ENCODE data around the gene CBR3.

Gene CBR3

DNA sequence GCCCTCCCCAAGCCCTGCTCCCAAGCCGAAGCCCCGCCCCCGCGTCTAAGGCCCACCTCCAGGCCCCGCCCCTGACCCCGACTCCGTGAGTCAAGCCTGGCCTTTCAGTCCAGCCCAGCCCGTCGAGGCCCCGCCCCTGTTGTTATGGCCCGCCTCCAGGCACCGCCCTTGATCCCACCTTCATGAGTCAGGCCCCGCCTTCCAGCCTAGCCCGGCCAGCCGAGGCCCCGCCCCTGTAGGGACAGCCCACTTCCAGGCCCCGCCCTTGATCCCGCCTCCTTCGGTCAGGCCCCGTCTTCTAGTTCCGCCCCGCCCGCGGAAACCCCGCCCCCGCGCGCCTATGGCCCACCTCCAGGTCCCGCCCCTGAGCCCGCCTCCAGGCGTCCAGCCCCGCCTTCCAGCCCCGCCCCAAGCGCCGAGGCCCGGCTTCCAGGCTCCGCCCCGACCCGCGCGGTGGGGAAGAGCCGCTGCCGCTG, 21.5 kb downstream of the CBR3 start:
- DNase-seq, result peak; percentile 95 to 100 (median 99)

DNA sequence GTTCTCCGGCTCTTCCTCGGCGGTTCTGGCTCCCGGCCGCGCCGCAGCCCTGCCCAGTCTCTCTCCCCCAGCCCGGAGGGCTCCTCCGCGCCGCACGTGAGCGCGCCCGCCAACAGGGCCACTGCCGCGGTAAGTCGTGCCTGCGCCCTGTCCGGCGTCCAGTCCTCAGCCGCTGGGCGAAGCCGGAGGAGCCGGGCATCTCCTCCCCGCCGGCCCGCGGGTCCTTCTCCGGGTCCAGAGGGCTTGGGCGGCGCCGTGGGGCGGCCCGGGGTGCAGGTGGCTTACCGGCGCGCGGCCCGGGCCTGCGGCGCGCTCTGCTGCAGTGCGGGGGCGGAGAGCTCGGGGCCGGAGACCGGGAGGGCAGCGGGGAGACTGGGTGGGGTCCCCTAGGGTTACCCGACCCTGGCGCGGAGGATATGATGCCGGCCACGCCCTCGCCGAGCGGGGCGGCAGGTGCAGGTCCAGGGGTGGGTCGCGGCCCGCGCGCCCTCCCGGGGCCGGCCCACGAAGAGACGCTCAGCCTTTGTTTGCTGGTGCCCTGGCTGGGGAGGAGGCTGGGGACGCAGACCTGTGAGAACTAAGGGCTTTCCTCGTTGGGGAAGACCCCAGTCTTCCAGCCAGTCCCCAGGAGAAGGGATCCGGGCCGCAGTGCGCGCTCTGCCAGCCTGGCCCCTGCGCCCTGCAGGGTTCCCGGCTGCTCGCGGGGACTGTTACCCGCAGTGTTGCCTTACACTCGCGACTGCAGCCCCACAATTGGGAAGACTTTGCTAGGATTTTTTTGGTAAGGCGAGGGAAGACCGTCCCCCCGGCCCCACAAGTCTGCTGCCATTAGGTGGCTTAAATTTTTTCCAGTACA, 22.2 kb downstream of the CBR3 start, which contains the start of gene DOP1B:
Gene DOP1B, plus strand, starts transcription at position 10 of the 856 bp plus-strand sequence. CDS start 7,910 bp downstream, outside the sequence.
- peak in 3 of 14 donors; percentile 17 to 57 (median 44) for DNase-seq

GRCh38 chr21:36159356-36159921, 24.6 kb downstream of the CBR3 start:
- no peak for DNase-seq

DNA sequence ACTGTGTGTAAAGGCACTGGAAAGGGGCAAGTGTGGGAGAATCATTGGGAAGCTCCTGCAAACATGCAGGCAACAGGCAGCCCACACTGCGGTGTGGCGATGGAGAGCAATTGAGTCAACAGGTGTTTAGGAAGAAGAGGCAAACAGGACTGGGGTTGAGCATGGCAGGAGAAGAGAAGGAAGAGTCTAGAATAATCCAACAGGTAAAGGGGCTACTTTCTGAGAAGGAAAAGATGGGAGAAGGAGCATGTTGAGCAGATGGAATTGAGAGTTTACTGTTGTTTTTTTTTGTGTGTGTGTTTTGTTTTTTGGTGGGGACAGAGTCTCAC, 25.9 kb downstream of the CBR3 start:
- DNase-seq, result no peak

GRCh38 chr21:36162631-36163030, 27.8 kb downstream of the CBR3 start:
- no peak for DNase-seq

DNA sequence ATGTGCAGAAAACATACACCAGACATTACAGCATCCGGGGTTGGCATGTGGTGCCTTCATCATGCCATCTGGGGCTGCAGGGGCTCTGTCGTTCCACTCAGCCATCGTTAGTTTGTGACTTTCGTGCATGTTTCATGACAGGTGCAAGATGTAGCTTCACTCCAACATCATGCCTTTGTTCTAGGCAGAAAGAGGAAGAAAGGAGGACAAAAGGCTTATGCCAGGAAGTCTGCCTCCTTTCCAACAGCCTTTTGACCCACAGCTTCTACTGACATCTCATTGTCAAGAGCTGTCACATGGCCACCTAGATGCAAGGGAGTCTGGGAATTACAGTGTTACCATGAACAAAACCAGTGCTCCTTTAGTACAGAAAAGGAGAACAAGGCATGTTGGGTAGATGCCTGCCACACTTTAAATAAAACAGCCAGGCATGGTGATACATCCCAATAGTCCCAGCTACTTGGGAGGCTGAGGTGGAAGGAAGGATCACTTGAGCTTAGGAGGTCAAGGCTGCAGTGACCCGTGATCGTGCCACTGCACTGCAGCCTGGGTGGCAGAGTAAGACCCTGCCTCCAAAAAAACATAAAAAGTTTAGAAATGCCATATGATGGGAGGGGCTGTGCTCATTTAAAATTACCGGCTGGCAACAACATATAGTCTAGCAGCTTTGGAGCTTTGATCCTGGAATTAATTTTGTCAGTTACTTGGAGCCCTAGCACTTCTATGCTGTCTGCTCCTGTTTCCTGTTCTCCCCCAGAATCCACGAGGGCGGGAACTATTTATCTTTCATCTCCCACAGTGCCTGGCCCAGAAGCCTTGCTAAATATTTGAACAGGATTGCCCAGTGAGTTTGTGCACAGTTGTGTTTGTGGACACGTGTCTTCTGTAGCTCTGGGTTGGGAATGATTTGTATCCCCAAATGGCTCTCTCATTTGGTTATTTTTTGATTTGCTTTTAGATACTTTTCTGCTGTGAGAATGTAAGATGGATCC, 29.2 kb downstream of the CBR3 start:
- DNase-seq, result peak in 1 of 14 donors; percentile 50

DNA sequence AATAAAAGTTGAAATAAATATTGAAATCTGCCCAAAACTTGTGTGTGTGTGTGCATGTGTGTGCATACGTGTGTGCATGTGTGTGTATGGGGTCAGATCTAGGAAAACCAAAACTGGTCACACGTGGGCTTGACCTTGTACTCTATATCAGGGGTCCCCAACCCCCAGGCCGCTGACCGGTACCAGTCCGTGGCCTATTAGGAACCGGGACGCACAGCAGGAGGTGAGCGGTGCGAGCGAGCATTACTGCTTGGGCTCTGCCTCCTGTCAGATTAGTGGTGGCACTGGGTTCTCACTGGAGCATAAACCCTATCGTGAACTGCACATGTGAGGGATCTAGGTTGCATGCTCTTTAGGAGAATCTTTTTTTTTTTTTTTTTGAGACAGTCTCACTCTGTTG, 30.5 kb downstream of the CBR3 start:
- no peak for DNase-seq

DNA sequence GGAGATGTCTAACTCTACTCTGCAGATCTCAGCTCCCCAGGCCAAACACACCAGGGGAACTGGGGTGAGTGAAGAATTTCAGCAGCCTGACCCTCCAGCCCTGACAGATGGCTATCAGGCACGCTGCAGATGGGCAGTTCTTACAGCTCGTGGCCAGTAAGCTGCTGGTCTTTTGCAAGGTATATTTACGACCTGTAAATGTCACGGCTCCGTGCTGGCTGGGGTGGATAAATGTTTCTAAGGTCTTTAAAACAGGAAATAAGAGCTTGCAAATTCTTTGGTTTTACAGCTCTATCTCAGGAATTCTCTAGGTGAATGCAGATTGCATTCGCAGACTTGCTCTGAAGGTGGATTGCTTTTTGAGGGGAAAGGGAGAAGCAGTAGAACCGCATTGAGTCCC, 31.8 kb downstream of the CBR3 start:
- peak in 1 of 14 donors; percentile 83 for DNase-seq

DNA sequence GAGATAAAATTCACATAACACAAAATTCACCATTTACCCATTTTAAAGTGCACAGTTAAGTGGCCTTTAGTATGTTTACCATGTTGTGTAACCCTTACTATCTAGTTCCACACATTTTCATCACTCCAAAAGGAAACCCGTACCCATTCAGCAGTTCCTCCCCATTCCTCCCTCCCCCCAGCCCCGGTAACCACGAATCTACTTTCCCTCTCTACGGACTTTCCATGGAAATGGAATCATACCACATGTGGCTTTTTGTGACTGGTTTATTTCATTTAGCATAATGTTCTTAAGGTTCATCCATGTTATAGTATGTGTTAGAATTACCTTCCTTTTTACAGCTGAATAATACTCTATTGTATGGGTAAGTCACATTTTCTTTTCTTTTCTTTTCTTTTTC, 32.7 kb downstream of the CBR3 start:
- DNase-seq, result no peak

DNA sequence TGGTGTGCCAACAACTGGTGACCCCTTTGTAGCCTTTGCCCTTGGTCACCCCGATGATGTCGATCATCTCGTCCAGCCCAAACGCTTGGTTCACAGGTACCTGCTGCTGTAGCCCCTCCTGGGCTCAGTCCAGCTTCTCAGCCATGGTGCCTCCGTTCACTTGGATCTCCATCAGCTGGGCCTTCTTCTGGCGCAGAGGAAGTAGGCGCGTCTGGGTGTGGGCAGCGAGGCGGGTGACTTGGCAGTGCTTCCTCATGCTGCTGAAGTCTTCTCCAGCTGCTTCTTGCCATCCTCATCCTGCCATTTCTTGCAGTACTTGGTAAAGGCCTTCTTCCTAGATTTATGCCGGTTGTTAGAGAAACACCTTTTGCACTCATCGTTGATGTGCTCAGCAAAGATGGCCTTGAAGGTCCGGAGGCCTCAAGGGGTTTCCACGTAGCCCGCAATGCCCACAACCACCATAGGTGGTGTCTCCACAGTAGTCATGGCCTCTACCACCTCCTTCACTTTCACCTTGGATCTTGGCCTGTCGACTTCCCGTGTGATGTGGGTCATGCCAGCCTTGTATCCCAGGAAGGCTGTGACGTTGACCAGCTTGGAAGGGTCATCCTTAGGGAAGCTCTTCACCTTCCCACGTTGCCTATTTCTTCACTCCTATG, 34.7 kb downstream of the CBR3 start:
- peak in 1 of 14 donors; percentile 3 for DNase-seq

- DNase-seq, result no peak
Measured at GRCh38 chr21:36170823-36171222, 35.9 kb downstream of the CBR3 start.

DNA sequence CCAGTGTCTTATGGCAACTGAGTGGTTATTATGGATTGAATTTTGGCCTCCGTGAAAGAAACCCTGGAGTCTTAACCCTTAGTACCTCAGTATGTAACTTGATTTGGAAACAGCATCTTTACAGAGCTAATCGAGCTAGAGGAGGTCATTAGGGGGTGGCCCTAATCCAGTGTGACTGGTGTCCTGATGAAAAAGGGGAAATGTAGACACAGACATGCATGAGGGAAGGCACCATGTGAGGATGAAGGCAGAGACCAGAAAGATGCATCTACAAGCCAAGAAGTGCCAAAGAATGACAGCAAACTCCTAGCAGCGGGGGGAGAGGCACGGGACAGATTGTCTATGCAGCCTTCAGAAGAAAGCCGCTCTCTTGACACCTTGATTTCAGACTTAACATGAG, 36.5 kb downstream of the CBR3 start:
- peak in 1 of 14 donors; percentile 56 for DNase-seq

DNA sequence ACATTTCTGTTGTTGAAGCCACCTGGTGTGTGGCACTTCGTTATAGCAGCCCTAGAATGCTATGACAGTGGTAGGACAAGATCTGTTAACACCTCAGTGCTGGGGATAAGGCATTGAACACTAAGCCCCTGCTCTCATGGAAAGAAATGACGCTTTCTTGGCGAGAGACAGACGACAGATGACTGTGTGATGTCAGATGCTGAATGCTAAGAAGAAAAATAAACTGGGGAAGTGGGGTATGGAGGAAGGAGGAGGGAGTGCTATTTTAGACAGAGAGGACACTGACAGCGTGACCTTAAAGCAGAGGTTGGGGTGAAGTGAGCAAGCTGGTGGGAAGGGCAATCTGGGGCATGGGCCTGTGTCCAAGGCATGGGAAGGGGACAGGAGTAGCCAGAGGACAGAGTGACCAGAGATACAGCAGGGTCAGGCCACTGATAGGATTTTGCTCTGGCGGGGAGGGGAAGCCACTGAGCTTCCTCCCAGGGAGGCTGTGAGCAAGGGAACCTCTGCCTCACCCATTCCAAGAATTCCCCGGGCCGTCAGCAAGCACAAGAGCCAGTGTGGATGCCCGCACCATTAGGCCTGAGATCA, 37.0 kb downstream of the CBR3 start:
- DNase-seq, result peak in 2 of 14 donors; percentile 21 to 56

- no peak for DNase-seq
Measured at GRCh38 chr21:36174780-36175179, 39.9 kb downstream of the CBR3 start.

DNA sequence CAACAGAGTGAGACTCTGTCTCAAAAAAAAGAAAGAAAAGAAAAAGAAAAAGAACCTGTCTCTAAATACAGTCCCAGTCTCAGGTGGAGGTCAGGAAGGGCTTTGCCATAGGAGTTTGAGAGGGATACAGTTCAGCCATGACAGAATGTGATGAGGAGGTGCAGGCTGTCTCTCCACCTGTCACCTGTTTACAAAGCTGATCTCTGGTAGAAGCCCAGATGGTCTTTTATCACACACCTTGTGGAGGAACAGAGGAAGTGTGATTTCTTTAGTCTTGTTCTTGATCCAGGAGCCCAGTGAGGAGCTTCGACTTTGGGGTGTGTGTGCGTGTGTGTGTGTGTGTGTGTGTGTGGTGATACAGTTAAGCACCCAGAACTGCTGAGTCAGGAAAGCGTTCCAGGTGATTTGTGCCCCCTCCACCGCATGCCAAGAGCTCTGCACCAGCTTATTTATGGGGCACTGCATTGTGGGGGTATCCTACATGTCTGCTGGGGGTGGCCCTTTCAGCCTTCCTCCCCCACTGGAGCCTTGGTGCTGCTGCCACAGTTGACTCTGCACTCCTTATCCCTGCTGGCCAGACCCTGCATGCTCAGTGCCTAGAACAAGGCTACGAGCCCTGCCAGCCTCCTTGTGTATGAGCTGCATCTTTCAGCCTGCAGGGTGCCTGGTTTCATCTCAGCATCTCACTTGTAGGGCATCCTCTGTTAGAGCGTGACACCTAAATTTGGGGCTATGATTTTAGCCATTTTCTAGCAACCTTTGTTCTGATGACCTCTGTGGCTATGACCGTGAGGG, 41.1 kb downstream of the CBR3 start:
- peak in 1 of 14 donors; percentile 87 for DNase-seq

DNA sequence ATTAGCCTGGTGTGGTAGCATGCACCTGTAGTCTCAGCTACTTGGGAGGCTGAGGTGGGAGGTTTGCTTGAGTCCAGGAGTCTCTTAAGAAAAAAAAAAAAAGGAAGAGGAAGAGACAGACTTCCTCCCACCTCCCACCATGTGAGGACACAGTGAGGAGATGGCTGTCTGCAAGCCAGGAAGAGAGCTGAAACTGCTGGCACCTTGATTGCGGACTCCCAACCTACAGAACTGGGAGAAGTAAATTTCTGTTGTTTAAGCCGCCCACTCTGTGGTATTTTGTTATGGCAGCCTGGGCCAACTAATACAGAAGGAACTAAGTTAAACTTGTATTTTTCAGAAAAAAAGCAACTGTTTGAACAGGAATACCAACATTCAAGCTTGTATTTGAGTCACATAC, 43.5 kb downstream of the CBR3 start:
- DNase-seq, result no peak

- no peak for DNase-seq
Measured at GRCh38 chr21:36179145-36179544, 44.3 kb downstream of the CBR3 start.

DNA sequence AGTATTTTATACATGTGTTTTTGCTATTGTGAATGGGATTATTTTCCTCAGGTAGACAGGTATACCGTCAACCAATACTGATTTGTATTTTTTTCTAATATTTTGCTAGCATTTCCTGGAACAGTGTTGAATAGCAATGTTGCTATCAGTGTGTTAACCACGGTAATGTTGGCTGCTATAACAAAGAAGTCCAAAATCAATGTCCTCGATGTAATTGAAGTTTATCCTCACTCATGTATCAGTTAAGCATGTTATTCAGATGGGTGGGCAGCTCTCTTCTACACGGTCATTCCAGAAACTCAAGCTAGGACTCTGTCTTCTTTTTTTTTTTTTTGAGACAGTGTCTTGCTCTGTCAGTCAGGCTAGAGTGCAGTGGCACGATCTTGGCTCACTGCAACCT, 46.1 kb downstream of the CBR3 start:
- DNase-seq, result no peak

- DNase-seq, result peak in 1 of 14 donors; percentile 56
Measured at GRCh38 chr21:36183144-36183795, 48.4 kb downstream of the CBR3 start.

DNA sequence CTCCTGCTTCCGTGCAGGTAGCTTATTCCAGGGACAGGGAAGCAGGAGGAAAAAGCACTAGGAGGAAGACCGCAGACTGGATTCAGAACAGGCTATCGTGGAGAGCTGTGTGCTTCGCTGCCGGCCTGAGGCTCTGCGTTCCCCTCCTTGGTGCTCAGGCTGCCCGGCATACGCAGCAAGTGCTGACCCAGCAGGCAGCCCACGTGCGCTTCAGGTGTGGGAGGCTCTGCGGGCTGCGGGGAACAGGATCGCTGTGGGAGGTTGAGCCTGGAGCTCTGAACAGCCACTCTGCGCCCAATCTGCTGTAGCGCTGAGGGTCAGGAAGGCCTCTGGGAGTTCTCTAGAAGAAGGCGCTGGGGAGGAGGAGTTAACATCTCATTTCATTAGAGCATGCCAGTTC, 49.7 kb downstream of the CBR3 start:
- DNase-seq, result peak in 1 of 14 donors; percentile 34

All from C1 segment of cervical spinal cord (tissue), 14 donors.